ENCODE results near the gene ZNF12.
"Not testable (repeated sequence)": the region's sequence is repeated elsewhere in the genome, so short reads cannot be mapped to it uniquely, and the experiment has no call there.

Gene ZNF12

DNA sequence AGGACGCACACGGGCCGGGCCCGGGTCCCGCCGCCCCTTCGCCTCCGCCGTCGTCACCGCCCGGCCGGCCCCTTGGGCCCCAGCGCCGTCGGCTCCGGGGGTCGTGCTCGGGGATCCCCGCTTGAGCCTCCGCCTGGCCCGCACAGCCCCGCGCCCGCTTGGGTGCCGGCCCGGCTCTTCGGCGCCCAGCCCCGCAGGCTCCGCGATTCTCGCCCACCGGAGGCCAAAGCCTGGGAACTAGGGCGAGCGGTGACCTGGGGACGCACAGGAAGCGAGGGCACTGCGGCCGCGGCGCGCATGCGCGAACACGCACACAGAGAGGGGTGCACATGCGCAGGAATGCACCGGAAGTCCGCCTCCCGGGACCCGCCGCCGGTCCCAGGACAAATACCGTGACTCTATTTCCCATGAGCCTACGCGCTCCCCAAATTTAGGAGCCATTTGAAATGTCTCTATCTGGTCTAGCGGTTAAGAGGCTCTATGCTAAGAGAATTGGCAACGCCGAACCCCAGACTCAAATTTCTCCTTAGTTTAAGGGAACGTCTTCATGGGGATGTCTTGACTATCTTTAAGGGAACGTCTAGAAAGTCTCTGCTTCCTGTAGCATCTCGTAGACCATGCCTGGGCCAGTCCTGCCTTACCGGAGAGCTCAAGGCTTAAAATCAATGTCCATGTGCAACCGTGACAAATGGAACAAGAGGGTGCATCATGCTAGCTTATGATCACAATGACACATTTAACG lies at the start of gene ZNF12:
TSS of gene ZNF12 (minus strand) at position 282 of the 742 bp plus-strand sequence. CDS start 1,774 bp downstream, outside the sequence.
- Histone ChIP-seq H3K4me3 (ENCODE audit: low read depth, low read length, poor library complexity, severe bottlenecking) (peak within 1 kb of the TSS; percentile 94), H3K27ac (ENCODE audit: low read depth, low read length, poor library complexity, severe bottlenecking) (peak within 1 kb of the TSS; percentile 53), H2AFZ (ENCODE audit: low read length) (peak within 1 kb of the TSS; percentile 68; the same call in 1 of the 2 replicates)

DNA sequence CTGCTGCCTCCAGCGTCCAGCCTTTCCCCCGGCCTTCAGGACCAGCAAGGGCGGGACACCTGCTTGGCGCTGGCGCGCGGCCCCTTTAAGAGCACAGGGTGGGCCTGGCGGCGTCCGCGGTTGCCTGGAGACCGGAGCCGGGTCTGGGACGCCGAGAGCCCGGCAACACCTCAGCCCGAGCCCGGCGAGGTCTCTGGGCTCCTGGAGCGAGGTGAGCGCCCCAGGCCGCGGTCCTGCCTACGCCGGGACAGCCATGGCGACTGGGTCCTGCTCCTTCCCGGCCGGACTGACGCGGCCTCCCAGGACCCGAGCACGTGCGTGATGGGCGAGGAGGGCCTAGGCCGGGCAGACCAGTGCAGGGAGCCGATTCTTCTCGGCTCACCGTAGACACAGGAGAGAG lies 47.2 kb upstream of the ZNF12 start, which contains the start of gene RSPH10B2:
TSS of gene RSPH10B2 (plus strand) at position 140 of the 400 bp plus-strand sequence. CDS start 3,575 bp downstream, outside the sequence.
- H3K4me2 ChIP-seq (ENCODE audit: low read length); H3K4me1 ChIP-seq (ENCODE audit: insufficient read depth, low read length, severe bottlenecking); H3K27ac ChIP-seq (ENCODE audit: low read depth, low read length, poor library complexity, severe bottlenecking); H3K27me3 ChIP-seq (ENCODE audit: insufficient read depth, low read length); H3K9ac ChIP-seq (ENCODE audit: low read length); H3K9me2 ChIP-seq (ENCODE audit: low read depth, low read length); H4K20me1 ChIP-seq (ENCODE audit: insufficient read depth, low read length); H2AFZ ChIP-seq (ENCODE audit: low read length); H3F3A ChIP-seq (ENCODE audit: insufficient read depth, low read length); H3K36me3 ChIP-seq (ENCODE audit: insufficient read depth, low read length); H3K4me3 ChIP-seq (ENCODE audit: low read depth, low read length, poor library complexity, severe bottlenecking); H3K79me2 ChIP-seq (ENCODE audit: insufficient read depth, low read length); H3K9me3 ChIP-seq (ENCODE audit: low read length): not testable (repeated sequence)

More for the DNA sequence above, at the start of gene ZNF12:
- peak within 1 kb of the TSS; percentile 100 for H3K4me2 ChIP-seq (ENCODE audit: low read length)
- peaks cover 31% of the 10 kb centered on the region for H3K36me3 ChIP-seq (ENCODE audit: insufficient read depth, low read length)
- no peaks in the 10 kb centered on the region for H3F3A ChIP-seq (ENCODE audit: insufficient read depth, low read length)
- H3K9me2 ChIP-seq (ENCODE audit: low read depth, low read length) = no peaks in the 10 kb centered on the region
- H3K4me1 ChIP-seq (ENCODE audit: insufficient read depth, low read length, severe bottlenecking) = peaks cover 16% of the 10 kb centered on the region
- peak within 1 kb of the TSS; percentile 93 for H3K9ac ChIP-seq (ENCODE audit: low read length)
- peaks cover 25% of the 10 kb centered on the region for H3K79me2 ChIP-seq (ENCODE audit: insufficient read depth, low read length)
- peaks cover 15% of the 10 kb centered on the region for H3K9me3 ChIP-seq (ENCODE audit: low read length)
- H4K20me1 ChIP-seq (ENCODE audit: insufficient read depth, low read length) = no peaks in the 10 kb centered on the region
- TF ChIP-seq EZH2 (IDR thresholded peaks at IDR 0.05; ENCODE audit: borderline replicate concordance, low read length) = no peak
- TF ChIP-seq, protein P1, sequence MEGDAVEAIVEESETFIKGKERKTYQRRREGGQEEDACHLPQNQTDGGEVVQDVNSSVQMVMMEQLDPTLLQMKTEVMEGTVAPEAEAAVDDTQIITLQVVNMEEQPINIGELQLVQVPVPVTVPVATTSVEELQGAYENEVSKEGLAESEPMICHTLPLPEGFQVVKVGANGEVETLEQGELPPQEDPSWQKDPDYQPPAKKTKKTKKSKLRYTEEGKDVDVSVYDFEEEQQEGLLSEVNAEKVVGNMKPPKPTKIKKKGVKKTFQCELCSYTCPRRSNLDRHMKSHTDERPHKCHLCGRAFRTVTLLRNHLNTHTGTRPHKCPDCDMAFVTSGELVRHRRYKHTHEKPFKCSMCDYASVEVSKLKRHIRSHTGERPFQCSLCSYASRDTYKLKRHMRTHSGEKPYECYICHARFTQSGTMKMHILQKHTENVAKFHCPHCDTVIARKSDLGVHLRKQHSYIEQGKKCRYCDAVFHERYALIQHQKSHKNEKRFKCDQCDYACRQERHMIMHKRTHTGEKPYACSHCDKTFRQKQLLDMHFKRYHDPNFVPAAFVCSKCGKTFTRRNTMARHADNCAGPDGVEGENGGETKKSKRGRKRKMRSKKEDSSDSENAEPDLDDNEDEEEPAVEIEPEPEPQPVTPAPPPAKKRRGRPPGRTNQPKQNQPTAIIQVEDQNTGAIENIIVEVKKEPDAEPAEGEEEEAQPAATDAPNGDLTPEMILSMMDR (IDR thresholded peaks at IDR 0.05; ENCODE audit: low read length) = no peak
- no peaks in the 10 kb centered on the region; the same call in 1 of the 2 replicates for H3K27me3 ChIP-seq (ENCODE audit: insufficient read depth, low read length)

DNA sequence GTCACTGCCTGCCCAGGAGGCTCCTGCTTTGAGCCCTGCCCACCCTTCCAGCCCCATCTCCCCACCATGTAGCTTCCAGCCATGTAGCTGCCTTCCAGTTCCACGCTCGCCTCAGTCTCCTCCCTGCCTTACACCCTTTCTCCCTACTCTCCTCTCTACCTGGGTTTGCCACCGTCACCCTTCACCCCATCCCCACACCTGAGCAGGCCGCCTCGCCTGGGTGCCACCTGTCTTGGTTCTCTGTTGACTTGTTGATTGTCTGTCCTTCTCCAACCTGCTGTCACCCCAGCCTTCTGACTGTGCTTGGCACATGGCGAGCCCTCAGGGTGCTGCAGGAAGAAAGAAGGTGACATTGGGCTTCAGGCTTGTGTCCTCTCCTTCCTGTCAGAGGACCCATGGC lies 43.4 kb upstream of the ZNF12 start:
- not testable (repeated sequence) for H3K9me2 ChIP-seq (ENCODE audit: low read depth, low read length); H3K36me3 ChIP-seq (ENCODE audit: insufficient read depth, low read length); H3K4me1 ChIP-seq (ENCODE audit: insufficient read depth, low read length, severe bottlenecking); H3K27ac ChIP-seq (ENCODE audit: low read depth, low read length, poor library complexity, severe bottlenecking); H3K79me2 ChIP-seq (ENCODE audit: insufficient read depth, low read length); H3K4me3 ChIP-seq (ENCODE audit: low read depth, low read length, poor library complexity, severe bottlenecking); H3K27me3 ChIP-seq (ENCODE audit: insufficient read depth, low read length); H3K4me2 ChIP-seq (ENCODE audit: low read length); H2AFZ ChIP-seq (ENCODE audit: low read length); H4K20me1 ChIP-seq (ENCODE audit: insufficient read depth, low read length); H3K9ac ChIP-seq (ENCODE audit: low read length); H3K9me3 ChIP-seq (ENCODE audit: low read length); H3F3A ChIP-seq (ENCODE audit: insufficient read depth, low read length)

DNA sequence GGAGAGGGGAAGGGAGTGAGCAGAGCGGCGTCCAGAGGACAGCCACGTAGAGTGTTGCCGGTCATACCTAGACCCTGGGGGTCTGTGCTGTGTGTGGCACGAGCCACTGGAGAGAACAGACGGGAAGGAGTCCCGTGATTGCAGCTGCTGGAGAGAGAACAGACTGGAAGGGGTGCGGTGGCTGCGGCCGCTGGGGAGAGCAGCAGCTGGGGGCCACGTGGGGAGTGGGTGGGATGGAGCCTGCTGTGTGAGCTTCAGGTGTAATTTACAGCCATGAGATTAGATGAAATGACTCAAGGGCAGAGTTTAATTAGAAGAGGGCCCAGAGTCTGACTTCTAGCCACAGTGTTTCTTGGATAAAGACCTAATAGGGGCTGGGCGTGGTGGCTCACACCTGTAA lies 42.6 kb upstream of the ZNF12 start:
- H3K27ac ChIP-seq (ENCODE audit: low read depth, low read length, poor library complexity, severe bottlenecking); H3K9ac ChIP-seq (ENCODE audit: low read length); H3F3A ChIP-seq (ENCODE audit: insufficient read depth, low read length); H3K9me2 ChIP-seq (ENCODE audit: low read depth, low read length); H4K20me1 ChIP-seq (ENCODE audit: insufficient read depth, low read length); H3K4me2 ChIP-seq (ENCODE audit: low read length); H3K4me3 ChIP-seq (ENCODE audit: low read depth, low read length, poor library complexity, severe bottlenecking); H3K79me2 ChIP-seq (ENCODE audit: insufficient read depth, low read length); H3K27me3 ChIP-seq (ENCODE audit: insufficient read depth, low read length); H3K4me1 ChIP-seq (ENCODE audit: insufficient read depth, low read length, severe bottlenecking); H2AFZ ChIP-seq (ENCODE audit: low read length); H3K36me3 ChIP-seq (ENCODE audit: insufficient read depth, low read length); H3K9me3 ChIP-seq (ENCODE audit: low read length): not testable (repeated sequence)

DNA sequence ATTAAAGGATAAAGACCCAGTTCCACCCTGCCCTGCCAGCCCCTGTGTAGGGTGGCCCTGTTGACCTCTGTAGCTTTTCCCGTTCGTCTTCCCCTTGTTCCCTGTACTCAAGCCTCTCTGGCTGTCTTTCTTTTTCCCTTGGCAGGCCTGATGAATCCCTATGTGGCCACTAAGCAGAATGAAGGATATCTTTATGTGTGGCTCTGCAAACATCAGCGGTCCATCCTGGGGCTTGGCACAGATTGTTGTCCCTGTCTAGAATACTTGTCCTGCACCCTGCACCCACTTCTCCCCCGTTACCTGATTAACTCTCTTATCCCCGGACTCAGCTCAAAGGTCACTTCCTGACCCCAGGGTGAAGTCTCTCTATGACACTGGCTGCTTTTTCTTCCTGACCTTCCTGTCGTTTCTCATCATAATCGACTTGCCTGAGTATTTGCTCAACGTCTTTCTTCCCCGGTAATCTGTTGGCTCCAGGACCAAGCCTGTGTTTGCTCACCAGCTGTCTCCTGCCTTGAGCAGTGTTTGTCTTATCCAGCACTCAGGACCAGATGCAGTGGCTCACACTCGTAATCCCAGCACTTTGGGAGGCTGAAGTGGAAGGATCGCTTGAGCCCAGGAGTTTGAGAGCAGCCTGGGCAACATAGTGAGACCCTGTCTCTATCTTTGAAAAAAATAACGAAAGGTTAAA lies 37.8 kb upstream of the ZNF12 start:
- not testable (repeated sequence) for H4K20me1 ChIP-seq (ENCODE audit: insufficient read depth, low read length); H3K9me2 ChIP-seq (ENCODE audit: low read depth, low read length); H3K27ac ChIP-seq (ENCODE audit: low read depth, low read length, poor library complexity, severe bottlenecking); H2AFZ ChIP-seq (ENCODE audit: low read length); H3K36me3 ChIP-seq (ENCODE audit: insufficient read depth, low read length); H3F3A ChIP-seq (ENCODE audit: insufficient read depth, low read length); H3K4me3 ChIP-seq (ENCODE audit: low read depth, low read length, poor library complexity, severe bottlenecking); H3K4me2 ChIP-seq (ENCODE audit: low read length); H3K9ac ChIP-seq (ENCODE audit: low read length); H3K27me3 ChIP-seq (ENCODE audit: insufficient read depth, low read length); H3K4me1 ChIP-seq (ENCODE audit: insufficient read depth, low read length, severe bottlenecking); H3K9me3 ChIP-seq (ENCODE audit: low read length); H3K79me2 ChIP-seq (ENCODE audit: insufficient read depth, low read length)

DNA sequence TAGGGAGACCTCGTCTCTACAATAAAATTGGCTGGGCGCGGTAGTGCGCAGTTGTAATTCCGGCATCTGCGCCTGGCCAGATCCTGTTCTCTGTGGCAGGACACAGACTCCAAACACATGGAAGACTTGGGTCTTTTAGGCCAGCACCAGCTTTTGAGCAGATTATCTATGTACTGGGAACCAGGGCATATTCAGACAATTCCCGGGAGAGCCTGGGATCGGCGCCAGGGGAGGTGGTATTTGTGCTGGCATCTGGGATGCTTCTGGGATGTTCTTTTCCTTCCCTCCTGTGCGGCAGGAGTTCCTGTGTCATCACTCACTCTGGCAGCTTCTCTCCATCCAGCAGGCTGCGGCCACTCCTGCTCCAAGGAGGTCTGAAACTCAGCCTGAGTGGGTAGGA lies 31.7 kb upstream of the ZNF12 start:
- not testable (repeated sequence) for H3K27me3 ChIP-seq (ENCODE audit: insufficient read depth, low read length); H3K4me2 ChIP-seq (ENCODE audit: low read length); H3K9me2 ChIP-seq (ENCODE audit: low read depth, low read length); H3K79me2 ChIP-seq (ENCODE audit: insufficient read depth, low read length); H3K9me3 ChIP-seq (ENCODE audit: low read length); H3K9ac ChIP-seq (ENCODE audit: low read length); H3F3A ChIP-seq (ENCODE audit: insufficient read depth, low read length); H2AFZ ChIP-seq (ENCODE audit: low read length); H3K27ac ChIP-seq (ENCODE audit: low read depth, low read length, poor library complexity, severe bottlenecking); H3K4me3 ChIP-seq (ENCODE audit: low read depth, low read length, poor library complexity, severe bottlenecking); H4K20me1 ChIP-seq (ENCODE audit: insufficient read depth, low read length); H3K4me1 ChIP-seq (ENCODE audit: insufficient read depth, low read length, severe bottlenecking)
- peaks cover 42% of the 10 kb centered on the region for H3K36me3 ChIP-seq (ENCODE audit: insufficient read depth, low read length)

All from OCI-LY1 (cell line).